H1 (cell line): Measurements from ENCODE around the gene NDUFB2. TPM values are rescaled to one million over a fixed set of nuclear protein-coding genes. Genes with fewer than 3 reads are reported as not detected.

Source experiments
- CTCF ChIA-PET: fragments of 300-600 bp; sonication (Branson Sonifier 250); formaldehyde crosslinking; loops from one replicate; lab custom pipeline; 2021; ENCODE audit not compliant: partially characterized antibody; lab: Charles Lee
- POLR2A ChIA-PET: fragments of 300-600 bp; sonication (Branson Sonifier 250); formaldehyde crosslinking; loops from one replicate; lab custom pipeline; 2021; ENCODE audit warnings: inconsistent platforms; ENCODE audit not compliant: partially characterized antibody; lab: Charles Lee
- DNase-seq, 2 experiments: peaks; one replicate each; pipeline versions ENCODE4 v3.0.0 to v3.0.0-alpha.2; 2010 to 2022; ENCODE audit warnings: low spot score in 2 of 2, low read depth in 1 of 2, mixed read lengths in 1 of 2
- FAIRE-seq: peaks from 2 replicates; lab custom pipeline; 2011; peaks lifted over from hg19 to GRCh38; lab: Jason Lieb, UNC
- H2AFZ ChIP-seq: 2 replicates; pipeline ENCODE4 v1.8.1; 2012; ENCODE audit warnings: low read length, inconsistent platforms
- H2AK5ac ChIP-seq: 2 replicates; pipeline ENCODE4 v1.6.1; 2013; ENCODE audit warnings: low read depth, low read length
- H2BK120ac ChIP-seq: replicated peaks from 2 replicates; pipeline ENCODE3; 2013; ENCODE audit warnings: low read depth, low read length, inconsistent platforms
- H2BK12ac ChIP-seq: 2 replicates; pipeline ENCODE4 v1.6.1; 2013; ENCODE audit warnings: low read depth, low read length
- H2BK15ac ChIP-seq: 2 replicates; pipeline ENCODE4 v1.6.1; 2013; ENCODE audit warnings: low read length
- H2BK20ac ChIP-seq: 2 replicates; pipeline ENCODE4 v1.6.1; 2013; ENCODE audit warnings: low read length
- H2BK5ac ChIP-seq: 2 replicates; pipeline ENCODE4 v1.6.1; 2013; ENCODE audit warnings: low read depth, low read length
- H3K14ac ChIP-seq: 2 replicates; pipeline ENCODE4 v1.6.1; 2013; ENCODE audit warnings: inconsistent platforms; ENCODE audit not compliant: insufficient read length
- H3K18ac ChIP-seq: 2 replicates; pipeline ENCODE4 v1.6.1; 2013; ENCODE audit warnings: low read length; ENCODE audit errors: extremely low read depth
- H3K23ac ChIP-seq: 2 replicates; pipeline ENCODE4 v1.6.1; 2013; ENCODE audit warnings: inconsistent platforms; ENCODE audit not compliant: insufficient read length
- H3K23me2 ChIP-seq: 2 replicates; pipeline ENCODE4 v1.6.1; 2013; ENCODE audit warnings: low read depth, low read length
- H3K27ac ChIP-seq: 2 replicates; pipeline ENCODE4 v1.6.1; 2011; ENCODE audit warnings: low read depth, low read length, inconsistent platforms
- H3K27me3 ChIP-seq, 4 experiments: replicated peaks in 1 of 4; 1 replicate in 1 of 4; 2 replicates in 3 of 4; pipeline versions ENCODE4 v1.6.1 to v1.8.1; 2011 to 2013; ENCODE audit warnings: low read length in 3 of 4, mild to moderate bottlenecking in 3 of 4, inconsistent platforms in 2 of 4, mixed read lengths in 2 of 4, moderate library complexity in 1 of 4; ENCODE audit not compliant: control insufficient read depth in 3 of 4, insufficient read depth in 3 of 4; ENCODE audit errors: extremely low read depth in 1 of 4
- H3K36me3 ChIP-seq, 4 experiments: 2 replicates each; pipeline versions ENCODE4 v1.6.1 to v1.8.1; 2011 to 2013; ENCODE audit warnings: mild to moderate bottlenecking in 4 of 4, low read length in 3 of 4, moderate library complexity in 2 of 4, control low read depth in 1 of 4, inconsistent platforms in 1 of 4; ENCODE audit not compliant: insufficient read depth in 4 of 4, control insufficient read depth in 2 of 4
- H3K4ac ChIP-seq: replicated peaks from 2 replicates; pipeline ENCODE3; 2013; ENCODE audit warnings: low read length, low read depth, mixed read lengths, inconsistent platforms; ENCODE audit not compliant: insufficient read length
- H3K4me1 ChIP-seq, 4 experiments: replicated peaks in 1 of 4; 1 replicate in 1 of 4; 2 replicates in 3 of 4; pipeline versions ENCODE4 v1.6.1 to v1.8.1; 2011 to 2013; ENCODE audit warnings: low read length in 3 of 4, inconsistent platforms in 2 of 4, mixed read lengths in 1 of 4; ENCODE audit not compliant: insufficient read depth in 4 of 4, control insufficient read depth in 3 of 4
- H3K4me2 ChIP-seq, 2 experiments: 2 replicates each; pipeline versions ENCODE4 v1.6.1 to v1.8.1; 2011 to 2013; ENCODE audit warnings: low read depth in 2 of 2, low read length in 2 of 2, control low read depth in 1 of 2, inconsistent platforms in 1 of 2, mild to moderate bottlenecking in 1 of 2; ENCODE audit not compliant: insufficient read depth in 1 of 2
- H3K4me3 ChIP-seq, 4 experiments: fragments of 200-600, 300-600 bp in 1 of 4; sonication (generic), shearing (Covaris generic), sonication (Bioruptor Twin) in 1 of 4; 2 replicates each; pipeline versions ENCODE4 v1.5.1 to v1.8.1; 2011 to 2016; ENCODE audit warnings: low read length in 4 of 4, low read depth in 3 of 4, control low read depth in 2 of 4, inconsistent platforms in 2 of 4, mild to moderate bottlenecking in 2 of 4, mixed read lengths in 1 of 4, moderate library complexity in 1 of 4; ENCODE audit not compliant: insufficient read depth in 2 of 4; ENCODE audit errors: extremely low read depth in 1 of 4
- H3K56ac ChIP-seq: replicated peaks from 2 replicates; pipeline ENCODE3; 2013; ENCODE audit warnings: low read depth, mild to moderate bottlenecking, mixed read lengths, low read length, inconsistent platforms; ENCODE audit not compliant: insufficient read length
- H3K79me1 ChIP-seq: 2 replicates; pipeline ENCODE4 v1.6.1; 2013; ENCODE audit warnings: low read depth, low read length, control low read depth
- H3K79me2 ChIP-seq, 2 experiments: 2 replicates each; pipeline versions ENCODE4 v1.6.1 to v1.8.1; 2012 to 2013; ENCODE audit warnings: low read length in 2 of 2, mild to moderate bottlenecking in 2 of 2, inconsistent platforms in 1 of 2; ENCODE audit not compliant: insufficient read depth in 2 of 2, control insufficient read depth in 1 of 2
- H3K9ac ChIP-seq, 4 experiments: replicated peaks in 1 of 4; 1 replicate in 1 of 4; 2 replicates in 3 of 4; pipeline versions ENCODE4 v1.6.1 to v1.8.1; 2011 to 2013; ENCODE audit warnings: low read depth in 3 of 4, low read length in 3 of 4, control low read depth in 2 of 4, mild to moderate bottlenecking in 2 of 4, moderate library complexity in 2 of 4, inconsistent platforms in 1 of 4; ENCODE audit errors: extremely low read depth in 1 of 4
- H3K9me3 ChIP-seq, 2 experiments: 2 replicates each; pipeline versions ENCODE4 v1.6.1 to v1.8.1; 2012 to 2013; ENCODE audit warnings: mild to moderate bottlenecking in 2 of 2, moderate library complexity in 2 of 2, control low read depth in 1 of 2, inconsistent platforms in 1 of 2, low read depth in 1 of 2, low read length in 1 of 2, mixed read lengths in 1 of 2; ENCODE audit not compliant: insufficient read depth in 2 of 2
- H4K20me1 ChIP-seq, 2 experiments: replicated peaks in 1 of 2; 2 replicates each; pipeline versions ENCODE3 to v1.8.1; 2011 to 2013; ENCODE audit warnings: inconsistent platforms in 2 of 2, low read length in 2 of 2, mild to moderate bottlenecking in 1 of 2; ENCODE audit not compliant: insufficient read depth in 2 of 2, control insufficient read depth in 1 of 2
- H4K5ac ChIP-seq: 2 replicates; pipeline ENCODE4 v1.6.1; 2013; ENCODE audit warnings: low read length, low read depth, mixed read lengths, inconsistent platforms; ENCODE audit not compliant: insufficient read length
- H4K8ac ChIP-seq: 2 replicates; pipeline ENCODE4 v1.8.0; 2013; ENCODE audit warnings: mild to moderate bottlenecking, moderate library complexity, low read length, inconsistent platforms; ENCODE audit not compliant: insufficient read depth; ENCODE audit errors: extremely low read depth
- H4K91ac ChIP-seq: replicated peaks from 2 replicates; pipeline ENCODE3; 2013; ENCODE audit warnings: low read length, mixed read lengths, inconsistent platforms; ENCODE audit not compliant: insufficient read length
- KDM4A ChIP-seq: IDR thresholded peaks from one replicate; pipeline ENCODE4 v1.7.1; 2012; ENCODE audit warnings: low read depth, mild to moderate bottlenecking, moderate library complexity, low read length, inconsistent platforms; ENCODE audit not compliant: severe bottlenecking
- KDM5A ChIP-seq: fragments of 200-600 bp; IDR thresholded peaks from 2 replicates; pipeline ENCODE4 v1.7.1; 2012; ENCODE audit warnings: mild to moderate bottlenecking, low read length, inconsistent platforms, mixed read lengths
- WGBS, 2 experiments: shearing (Covaris generic) in 1 of 2; methylation state at CpG; one replicate each; pipeline versions ENCODE4 v1.1.6 to v1.1.7; 2013 to 2015; ENCODE audit warnings: low lambda C conversion rate in 2 of 2, mixed read lengths in 2 of 2, inconsistent platforms in 1 of 2, low coverage in 1 of 2, missing lambda C conversion rate in 1 of 2; ENCODE audit not compliant: insufficient replicate concordance in 2 of 2, insufficient coverage in 1 of 2, insufficient read length in 1 of 2; ENCODE audit errors: extremely low coverage in 1 of 2, missing lambda C conversion rate in 1 of 2; 5-methylcytosine and 5-hydroxymethylcytosine counted together
- polyA plus RNA-seq, 7 experiments: library from polyadenylated mRNA; depleted of rRNA in 3 of 7; stranded (reverse) in 5 of 7; unstranded in 2 of 7; fragments of >200 nt in 5 of 7; fragments of 200-250 nt in 2 of 7; gene quantifications; 1 replicate in 5 of 7; 2 replicates in 1 of 7; 4 replicates in 1 of 7; pipeline versions ENCODE4 v1.2.1 to v1.2.3, GENCODE V29; 2011 to 2013; ENCODE audit warnings: missing spikeins in 2 of 7, mixed read lengths in 2 of 7
- total RNA-seq: library from RNA; stranded (reverse); fragmentation: NEBNext Ultra II Directional; extraction: Animal tissue kit (Norgen Biotek cat#: 25700); gene quantifications from 2 replicates; pipeline ENCODE4 v1.2.1, GENCODE V29; 2021

Gene NDUFB2
- total and polyA plus RNA-seq, 2 of the 8 experiments (the other 6 are each of a cell fraction or from before 2014, with no cell fraction given): 168 to 881 TPM

DNA sequence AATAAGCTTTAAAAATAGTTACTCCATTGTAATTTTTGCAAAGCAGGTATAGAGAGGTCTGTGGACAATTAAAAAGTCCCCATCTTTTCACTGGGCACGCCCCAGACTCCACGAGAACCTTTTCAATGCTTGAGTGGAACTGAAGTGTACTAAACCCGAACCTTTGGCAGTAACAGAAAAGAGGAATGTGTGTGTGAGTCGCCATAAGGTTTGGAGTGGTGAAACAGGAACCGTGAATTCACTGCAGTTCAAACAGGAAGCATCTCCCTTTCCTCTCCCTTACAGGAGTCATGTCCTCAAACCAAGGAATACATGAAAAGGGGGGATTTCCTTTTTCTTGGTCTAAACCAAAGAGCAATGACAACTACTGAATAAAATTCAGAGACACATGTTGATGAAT is 23.2 kb downstream of the NDUFB2 start:
- H4K8ac ChIP-seq: no peak overlapping the region
- DNase-seq (no peak), FAIRE-seq (no peak)
- no peak overlapping the region for H2AK5ac ChIP-seq
- H2BK15ac ChIP-seq: no peak overlapping the region
- H3K4ac ChIP-seq: no peak overlapping the region
- H4K5ac ChIP-seq: no peak overlapping the region
- no peak overlapping the region for H3K14ac ChIP-seq
- no peak overlapping the region for H2BK120ac ChIP-seq
- no peak overlapping the region for H3K27ac ChIP-seq
- no peak overlapping the region for H3K56ac ChIP-seq
- H2BK5ac ChIP-seq: no peak overlapping the region
- 89% methylated on average over 5 of the region's 5 CpGs; no CpG with 5 or more reads in 1 of the 2 experiments for WGBS, 2 experiments
- POLR2A ChIA-PET: no interaction called here
- CTCF ChIA-PET: interaction anchor here (0.9 kb wide), 1 partner anchor 34 kb away, joined by 3 read pairs; no protein-coding TSS in a partner anchor
- no peak overlapping the region for H3K9ac ChIP-seq
- no peak overlapping the region for H3K23ac ChIP-seq
- no peak overlapping the region for H3K4me3 ChIP-seq
- no peak overlapping the region for H2AFZ ChIP-seq
- TF ChIP-seq KDM4A (no peak), KDM5A (no peak)
- no peaks in the 10 kb centered on the region for H3K23me2 ChIP-seq
- H3K36me3 ChIP-seq: no peaks in the 10 kb centered on the region
- no peak overlapping the region for H3K4me2 ChIP-seq
- no peaks in the 10 kb centered on the region for H3K27me3 ChIP-seq
- H3K4me1 ChIP-seq: no peaks in the 10 kb centered on the region
- H3K79me2 ChIP-seq: no peaks in the 10 kb centered on the region
- H4K20me1 ChIP-seq: no peaks in the 10 kb centered on the region
- H2BK12ac ChIP-seq: no peak overlapping the region
- no peaks in the 10 kb centered on the region for H3K79me1 ChIP-seq
- no peak overlapping the region for H3K18ac ChIP-seq
- H3K9me3 ChIP-seq: no peaks in the 10 kb centered on the region
- no peak overlapping the region for H4K91ac ChIP-seq
- no peak overlapping the region for H2BK20ac ChIP-seq
